Measurements from ENCODE around the gene LY86. TPM values are rescaled to one million over a fixed set of nuclear protein-coding genes. Genes with fewer than 3 reads are reported as not detected.
"Not testable (repeated sequence)": the region's sequence is repeated elsewhere in the genome, so short reads cannot be mapped to it uniquely, and the experiment has no call there.

LY86 gene
- total RNA-seq, 1 donor: 2.2 TPM

- DNase-seq (ENCODE audit: low read depth in 2 of 3, low spot score in 2 of 3): no peak
Observed at GRCh38 chr6:6595025-6595424, 6.5 kb downstream of the LY86 start.

- DNase-seq (ENCODE audit: low read depth in 2 of 3, low spot score in 2 of 3): no peak
Observed at GRCh38 chr6:6595952-6596351, 7.4 kb downstream of the LY86 start.

GRCh38 chr6:6596529-6597328, 8.2 kb downstream of the LY86 start:
- DNase-seq (ENCODE audit: low read depth in 2 of 3, low spot score in 2 of 3): peak in 1 of 3 donors; percentile 63

- DNase-seq (ENCODE audit: low read depth in 2 of 3, low spot score in 2 of 3): no peak
Observed at GRCh38 chr6:6597682-6598081, 9.2 kb downstream of the LY86 start.

GRCh38 chr6:6599468-6599873, 11.0 kb downstream of the LY86 start:
- DNase-seq (ENCODE audit: low read depth in 2 of 3, low spot score in 2 of 3): no peak

- DNase-seq (ENCODE audit: low read depth in 2 of 3, low spot score in 2 of 3): no peak
Observed at GRCh38 chr6:6600875-6601274, 12.4 kb downstream of the LY86 start.

GRCh38 chr6:6602262-6602661, 13.7 kb downstream of the LY86 start:
- no peak for DNase-seq (ENCODE audit: low read depth in 2 of 3, low spot score in 2 of 3)

GRCh38 chr6:6603317-6603716, 14.8 kb downstream of the LY86 start:
- no peak for DNase-seq (ENCODE audit: low read depth in 2 of 3, low spot score in 2 of 3)

GRCh38 chr6:6604015-6604414, 15.5 kb downstream of the LY86 start:
- DNase-seq (ENCODE audit: low read depth in 2 of 3, low spot score in 2 of 3): no peak

- no peak for DNase-seq (ENCODE audit: low read depth in 2 of 3, low spot score in 2 of 3)
Observed at GRCh38 chr6:6604566-6604965, 16.0 kb downstream of the LY86 start.

GRCh38 chr6:6605873-6606272, 17.4 kb downstream of the LY86 start:
- DNase-seq (ENCODE audit: low read depth in 2 of 3, low spot score in 2 of 3): no peak

- not testable (repeated sequence) for DNase-seq (ENCODE audit: low read depth in 2 of 3, low spot score in 2 of 3)
Observed at GRCh38 chr6:6606391-6607030, 18.0 kb downstream of the LY86 start.

- DNase-seq (ENCODE audit: low read depth in 2 of 3, low spot score in 2 of 3): no peak
Observed at GRCh38 chr6:6609450-6609849, 20.9 kb downstream of the LY86 start.

- DNase-seq (ENCODE audit: low read depth in 2 of 3, low spot score in 2 of 3): peak in 1 of 3 donors; percentile 28
Observed at GRCh38 chr6:6610031-6610591, 21.6 kb downstream of the LY86 start.

- no peak for DNase-seq (ENCODE audit: low read depth in 2 of 3, low spot score in 2 of 3)
Observed at GRCh38 chr6:6611486-6611885, 23.0 kb downstream of the LY86 start.

GRCh38 chr6:6612308-6612707, 23.8 kb downstream of the LY86 start:
- DNase-seq (ENCODE audit: low read depth in 2 of 3, low spot score in 2 of 3): no peak

- not testable (repeated sequence) for DNase-seq (ENCODE audit: low read depth in 2 of 3, low spot score in 2 of 3)
Observed at GRCh38 chr6:6613103-6613718, 24.7 kb downstream of the LY86 start.

- DNase-seq (ENCODE audit: low read depth in 2 of 3, low spot score in 2 of 3): peak in 1 of 3 donors; percentile 29
Observed at GRCh38 chr6:6614096-6614982, 25.8 kb downstream of the LY86 start.

- peak in 1 of 3 donors; percentile 23 for DNase-seq (ENCODE audit: low read depth in 2 of 3, low spot score in 2 of 3)
Observed at GRCh38 chr6:6614983-6615349, 26.4 kb downstream of the LY86 start.

- no peak for DNase-seq (ENCODE audit: low read depth in 2 of 3, low spot score in 2 of 3)
Observed at GRCh38 chr6:6616656-6617055, 28.1 kb downstream of the LY86 start.
